Liver (tissue), 9 donors: ENCODE data around the gene RD3L. TPM values are rescaled to one million over a fixed set of nuclear protein-coding genes. Genes with fewer than 3 reads are reported as not detected.
A peak's percentile ranks its signal among the peaks of the same experiment; 100 is the strongest.
"Not testable (repeated sequence)": the region's sequence is repeated elsewhere in the genome, so short reads cannot be mapped to it uniquely, and the experiment has no call there.

Source experiments
- DNase-seq: peaks from one replicate; pipeline ENCODE4 v3.0.0-alpha.2; 2017; ENCODE audit warnings: low spot score
- H3K27ac ChIP-seq, 2 donors: one replicate each; pipeline ENCODE4 v1.7.0; 2013; ENCODE audit warnings: inconsistent platforms in 2 of 2, low read length in 2 of 2, control low read depth in 1 of 2, low read depth in 1 of 2, mild to moderate bottlenecking in 1 of 2
- H3K27me3 ChIP-seq, 4 donors: one replicate each; pipeline versions ENCODE4 v1.6.1 to v1.7.0; 2013; ENCODE audit warnings: low read length in 3 of 4, inconsistent platforms in 1 of 4, mild to moderate bottlenecking in 1 of 4, moderate library complexity in 1 of 4; ENCODE audit not compliant: control insufficient read depth in 4 of 4, insufficient read depth in 4 of 4
- H3K36me3 ChIP-seq, 4 donors: one replicate each; pipeline versions ENCODE4 v1.6.1 to v1.7.0; 2013; ENCODE audit warnings: low read length in 3 of 4, mild to moderate bottlenecking in 3 of 4, low read depth in 1 of 4, moderate library complexity in 1 of 4; ENCODE audit not compliant: control insufficient read depth in 4 of 4, insufficient read depth in 3 of 4
- H3K4me1 ChIP-seq, 4 donors: one replicate each; pipeline versions ENCODE4 v1.6.1 to v1.7.0; 2013; ENCODE audit warnings: low read length in 3 of 4, mild to moderate bottlenecking in 3 of 4, moderate library complexity in 1 of 4; ENCODE audit not compliant: control insufficient read depth in 4 of 4, insufficient read depth in 4 of 4
- H3K4me3 ChIP-seq, 3 donors: one replicate each; pipeline versions ENCODE4 v1.6.1 to v1.7.0; 2013; ENCODE audit warnings: low read length in 3 of 3, control low read depth in 1 of 3, low read depth in 1 of 3, mild to moderate bottlenecking in 1 of 3
- H3K9ac ChIP-seq, 2 donors: one replicate each; pipeline ENCODE4 v1.7.0; 2013; ENCODE audit warnings: low read length in 2 of 2, mild to moderate bottlenecking in 2 of 2, moderate library complexity in 2 of 2, control low read depth in 1 of 2, low read depth in 1 of 2
- H3K9me3 ChIP-seq, 4 donors: one replicate each; pipeline versions ENCODE4 v1.6.1 to v1.7.0; 2013; ENCODE audit warnings: low read length in 3 of 4; ENCODE audit not compliant: control insufficient read depth in 4 of 4
- ATF3 ChIP-seq: IDR thresholded peaks from 2 replicates; pipeline ENCODE4 v1.6.1; 2016; ENCODE audit warnings: antibody characterized with exemption
- CTCF ChIP-seq: fragments of 150-350 bp; IDR thresholded peaks from 2 replicates; pipeline ENCODE4 v1.5.1; 2017; ENCODE audit warnings: improper control_type of control experiment, low read depth, low read length; ENCODE audit not compliant: missing input control
- FOXA1 ChIP-seq: IDR thresholded peaks from 2 replicates; pipeline ENCODE4 v1.6.1; 2016; ENCODE audit warnings: antibody characterized with exemption
- HNF4A ChIP-seq, 2 donors: conservative IDR thresholded peaks; 2 replicates each; pipeline ENCODE4 v1.6.1; 2016; ENCODE audit warnings: antibody characterized with exemption in 2 of 2, mild to moderate bottlenecking in 2 of 2
- HNF4G ChIP-seq: IDR thresholded peaks from 2 replicates; pipeline ENCODE4 v1.6.1; 2016; ENCODE audit warnings: antibody characterized with exemption
- NR2F2 ChIP-seq: IDR thresholded peaks from 2 replicates; pipeline ENCODE4 v1.6.1; 2016; ENCODE audit warnings: antibody characterized with exemption
- RAD21 ChIP-seq, 2 donors: IDR thresholded peaks; 2 replicates each; pipeline ENCODE4 v1.6.1; 2016; ENCODE audit warnings: antibody characterized with exemption in 2 of 2, mild to moderate bottlenecking in 2 of 2
- RXRA ChIP-seq, 2 donors: IDR thresholded peaks; 2 replicates each; pipeline ENCODE4 v1.6.1; 2017 to 2018; ENCODE audit warnings: antibody characterized with exemption in 2 of 2, mild to moderate bottlenecking in 1 of 2
- SP1 ChIP-seq: IDR thresholded peaks from 2 replicates; pipeline ENCODE4 v1.6.1; 2018; ENCODE audit warnings: antibody characterized with exemption, mild to moderate bottlenecking
- ZBTB33 ChIP-seq: IDR thresholded peaks from 2 replicates; pipeline ENCODE4 v1.6.1; 2016; ENCODE audit warnings: antibody characterized with exemption
- WGBS: extraction: QIAGEN DNeasy Blood & Tissue Kit; methylation state at CpG from one replicate; pipeline ENCODE4 v1.1.7; 2013; 5-methylcytosine and 5-hydroxymethylcytosine counted together
- polyA plus RNA-seq, 2 donors: library from polyadenylated mRNA; stranded (reverse) in 1 of 2; unstranded in 1 of 2; fragments of 200-250 nt in 1 of 2; fragments of >200 nt in 1 of 2; fragmentation: Nextera tagmentation in 1 of 2; extraction: Ambion mirVana in 1 of 2; gene quantifications; one replicate each; pipeline versions ENCODE4 v1.2.1 to v1.2.3, GENCODE V29; 2013 to 2015
- total RNA-seq, 2 donors: library from RNA; depleted of rRNA; stranded (reverse); fragments of >200 nt; gene quantifications; one replicate each; pipeline ENCODE4 v1.2.3, GENCODE V29; 2014
- donor health status: healthy.
- donor health status: healthy.
- donor health status: healthy.
- donor health status: healthy.
- donor health status: healthy.

RD3L gene
- total and polyA plus RNA-seq, 4 donors = 0.09 to 0.64 (median 0.19) TPM

- not testable (repeated sequence) for H3K9ac ChIP-seq, DNase-seq
Measured at GRCh38 chr14:103980623-103981238, 38.4 kb upstream of the RD3L start.

GRCh38 chr14:103974575-103974974 lies 32.2 kb upstream of the RD3L start:
- WGBS = 74% methylated on average over 2 of the region's 2 CpGs
- H3K4me1 ChIP-seq = no peaks in the 10 kb centered on the region
- H3K27ac ChIP-seq = no peak overlapping the region
- DNase-seq = no peak
- no peaks in the 10 kb centered on the region for H3K36me3 ChIP-seq
- H3K4me3 ChIP-seq = no peak overlapping the region
- no peak overlapping the region for H3K9ac ChIP-seq
- TF ChIP-seq ZBTB33 (no peak), HNF4A (conservative IDR thresholded peaks at IDR 0.05) (no peak), ATF3 (no peak), SP1 (no peak)
- H3K9me3 ChIP-seq = no peaks in the 10 kb centered on the region
- no peaks in the 10 kb centered on the region for H3K27me3 ChIP-seq

More at GRCh38 chr14:103980623-103981238, 38.4 kb upstream of the RD3L start:
- TF ChIP-seq RAD21 (IDR thresholded peaks at IDR 0.05) (peak; percentile 84), HNF4A (conservative IDR thresholded peaks at IDR 0.05) (peak; percentile 14 to 30), CTCF (peak; percentile 31)
- not testable (repeated sequence) for H3K4me1 ChIP-seq, H3K9me3 ChIP-seq, H3K27ac ChIP-seq, H3K27me3 ChIP-seq, H3K36me3 ChIP-seq, H3K4me3 ChIP-seq
- 36% methylated on average over 14 of the region's 14 CpGs for WGBS

- Histone ChIP-seq H3K9me3 (no peaks in the 10 kb centered on the region), H3K9ac (no peak overlapping the region), H3K27me3 (no peaks in the 10 kb centered on the region), H3K27ac (peak overlapping the region in 1 of 2 donors; percentile 1), H3K4me3 (no peak overlapping the region), H3K36me3 (no peaks in the 10 kb centered on the region), H3K4me1 (peaks cover 0 to 1% (median 0%) of the 10 kb centered on the region in 4 donors)
- 62% methylated on average over 4 of the region's 4 CpGs for WGBS
- DNase-seq = no peak
- TF ChIP-seq RAD21 (IDR thresholded peaks at IDR 0.05) (peak in 1 of 2 donors; percentile 12), HNF4G (no peak), NR2F2 (peak; percentile 92), RXRA (IDR thresholded peaks at IDR 0.05) (peak; percentile 82 to 85), FOXA1 (no peak), SP1 (peak; percentile 28)
Measured at GRCh38 chr14:103973354-103973753, 31.0 kb upstream of the RD3L start.
